Measurements from ENCODE around the gene VEGFA.
"Not testable (repeated sequence)": the region's sequence is repeated elsewhere in the genome, so short reads cannot be mapped to it uniquely, and the experiment has no call there.

GRCh38 chr6:43818973-43819372 is 49.0 kb downstream of the VEGFA start:
- TF ChIP-seq, protein P1, sequence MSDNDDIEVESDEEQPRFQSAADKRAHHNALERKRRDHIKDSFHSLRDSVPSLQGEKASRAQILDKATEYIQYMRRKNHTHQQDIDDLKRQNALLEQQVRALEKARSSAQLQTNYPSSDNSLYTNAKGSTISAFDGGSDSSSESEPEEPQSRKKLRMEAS (IDR thresholded peaks at IDR 0.05) = not testable (repeated sequence)
- not testable (repeated sequence) for TF ChIP-seq CTCF (IDR thresholded peaks at IDR 0.05; ENCODE audit: control extremely low read depth in 1 of 3, insufficient read depth in 1 of 3, low read depth in 1 of 3, low read length in 3 of 3); CHD7 (IDR thresholded peaks at IDR 0.05; ENCODE audit: insufficient replicate concordance, low read length); POLR2A (IDR thresholded peaks at IDR 0.05; ENCODE audit: control extremely low read depth in 1 of 2, low read depth in 2 of 2, low read length in 2 of 2); USF2 (IDR thresholded peaks at IDR 0.05; ENCODE audit: low read length); RNF2 (IDR thresholded peaks at IDR 0.05; ENCODE audit: borderline replicate concordance, low read depth, low read length, missing control alignments, poor library complexity, severe bottlenecking); HDAC2 (IDR thresholded peaks at IDR 0.05; ENCODE audit: borderline replicate concordance in 1 of 2, low read depth in 2 of 2, low read length in 2 of 2); JUND (IDR thresholded peaks at IDR 0.05; ENCODE audit: low read length); CEBPB (IDR thresholded peaks at IDR 0.05; ENCODE audit: low read depth, low read length); TBP (IDR thresholded peaks at IDR 0.05; ENCODE audit: low read depth, low read length); EZH2 (IDR thresholded peaks at IDR 0.05; ENCODE audit: low read depth, low read length, severe bottlenecking)
